HepG2 (cell line): ENCODE results near the gene THAP2. TPM values are rescaled to one million over a fixed set of nuclear protein-coding genes. Genes with fewer than 3 reads are reported as not detected.

Experiments used
- CHD4 ChIP-seq: fragments of 200-600 bp; sonication (generic); IDR thresholded peaks from 2 replicates; pipeline ENCODE4 v1.7.0; 2017; ENCODE audit warnings: mild to moderate bottlenecking, low read length, borderline replicate concordance
- ERF ChIP-seq: IDR thresholded peaks from 2 replicates; pipeline ENCODE4 v1.6.1; 2018; ENCODE audit warnings: missing biosample characterization, missing genetic modification reagents
- ETV6 ChIP-seq: sonication (generic); formaldehyde crosslinking; conservative IDR thresholded peaks from 2 replicates; pipeline ENCODE4 v1.4.0; 2020; ENCODE audit warnings: missing genetic modification reagents
- FOSL2 ChIP-seq: sonication (generic); formaldehyde crosslinking; IDR thresholded peaks from 2 replicates; pipeline ENCODE4 v1.4.0; 2020; ENCODE audit warnings: missing genetic modification reagents
- HNRNPK ChIP-seq: fragments of 200-400 bp; formaldehyde crosslinking; IDR thresholded peaks from 2 replicates; pipeline ENCODE4 v1.6.1; 2018; ENCODE audit warnings: low read length, low read depth, moderate library complexity, mild to moderate bottlenecking; ENCODE audit not compliant: poor library complexity, severe bottlenecking
- KAT2B ChIP-seq: fragments of 150-350 bp; IDR thresholded peaks from 2 replicates; pipeline ENCODE4 v1.6.1; 2014; ENCODE audit warnings: low read depth, low read length, borderline replicate concordance
- KLF15 ChIP-seq: sonication (generic); formaldehyde crosslinking; IDR thresholded peaks from 2 replicates; pipeline ENCODE4 v1.8.1; 2023; ENCODE audit warnings: borderline replicate concordance, mild to moderate bottlenecking, inconsistent platforms, missing genetic modification reagents, mixed read lengths
- MAX ChIP-seq: IDR thresholded peaks from 2 replicates; pipeline ENCODE4 v1.6.1; 2012; ENCODE audit warnings: inconsistent platforms
- MIER2 ChIP-seq: IDR thresholded peaks from 2 replicates; pipeline ENCODE4 v1.6.1; 2016; ENCODE audit warnings: missing biosample characterization, missing genetic modification reagents
- RBM22 ChIP-seq: fragments of 200-400 bp; formaldehyde crosslinking; optimal IDR thresholded peaks from 2 replicates; pipeline ENCODE3; 2017; ENCODE audit warnings: mild to moderate bottlenecking, low read length, moderate library complexity
- ZBTB40 ChIP-seq, 2 experiments: fragments of 450-650 bp in 1 of 2; sonication (generic) in 1 of 2; formaldehyde crosslinking in 1 of 2; IDR thresholded peaks; 2 replicates each; pipeline versions ENCODE4 v1.6.1 to v1.8.0; 2016 to 2022; ENCODE audit warnings: antibody characterized with exemption in 1 of 2, mild to moderate bottlenecking in 1 of 2, missing genetic modification reagents in 1 of 2
- ZFY ChIP-seq: sonication (generic); formaldehyde crosslinking; IDR thresholded peaks from 2 replicates; pipeline ENCODE4 v1.4.0; 2020; ENCODE audit warnings: missing genetic modification reagents
- ZHX1 ChIP-seq: sonication (generic); formaldehyde crosslinking; IDR thresholded peaks from 2 replicates; pipeline ENCODE4 v1.8.1; 2022; ENCODE audit warnings: low read depth, mild to moderate bottlenecking, missing genetic modification reagents
- ZNF563 ChIP-seq: sonication (generic); formaldehyde crosslinking; IDR thresholded peaks from 2 replicates; pipeline ENCODE4 v1.8.0; 2022; ENCODE audit warnings: mild to moderate bottlenecking, moderate library complexity, missing genetic modification reagents
- ZNF570 ChIP-seq: sonication (generic); formaldehyde crosslinking; IDR thresholded peaks from 2 replicates; pipeline ENCODE4 v1.4.0; 2020; ENCODE audit warnings: mild to moderate bottlenecking, missing genetic modification reagents, borderline replicate concordance
- polyA plus RNA-seq, 8 experiments: library from polyadenylated mRNA; depleted of rRNA in 3 of 8; stranded (reverse) in 7 of 8; unstranded in 1 of 8; fragments of >200 nt; fragmentation: Illumina TruSeq in 4 of 8; extraction: Trizol in 4 of 8; gene quantifications; 2 replicates each; pipeline versions ENCODE4 v1.2.1 to v1.2.3, GENCODE V29; 2011 to 2016; ENCODE audit warnings: low read depth in 4 of 8, missing spikeins in 1 of 8, mixed read lengths in 1 of 8; ENCODE audit not compliant: insufficient read depth in 1 of 8
- total RNA-seq, 5 experiments: library from RNA; depleted of rRNA; stranded (reverse); fragments of >200 nt; fragmentation: Illumina TruSeq; extraction: Trizol; gene quantifications; 2 replicates each; pipeline ENCODE4 v1.2.3, GENCODE V29; 2016; ENCODE audit warnings: low read depth in 1 of 5

The THAP2 gene
- total and polyA plus RNA-seq, 2 of the 13 experiments (the other 11 are each of a cell fraction or from before 2014, with no cell fraction given): 5.2 to 6.2 TPM

GRCh38 chr12:71665090-71665463 is 976 bp downstream of the THAP2 start (continued):
- TF ChIP-seq ZBTB40 (IDR thresholded peaks at IDR 0.05) (no peak), ZBTB40 (CRISPR knock-in tag; IDR thresholded peaks at IDR 0.05) (no peak), KLF15 (no peak), RBM22 (no peak), ZNF570 (CRISPR knock-in tag) (no peak), ZHX1 (CRISPR knock-in tag) (no peak), HNRNPK (no peak), ZNF563 (no peak), MAX (peak; percentile 70; the same call in 1 of the 2 replicates), MIER2 (CRISPR knock-in tag) (no peak), FOSL2 (CRISPR knock-in tag) (no peak), ETV6 (CRISPR knock-in tag) (no peak), ERF (CRISPR knock-in tag) (no peak), CHD4 (no peak), KAT2B (no peak), ZFY (CRISPR knock-in tag) (no peak)
